OCI-LY3 (cell line): ENCODE results near the gene ALG2.

ENCODE experiments used
- CTCF ChIP-seq: fragments of 200-600, 300-600 bp; sonication (generic); IDR thresholded peaks from 2 replicates; pipeline ENCODE4 v1.5.1; 2014; ENCODE audit warnings: antibody characterized with exemption, low read length, low read depth
- EZH2phosphoT487 ChIP-seq: fragments of 200-600 bp; shearing (Covaris generic); IDR thresholded peaks from 2 replicates; pipeline ENCODE4 v1.6.1; 2018; ENCODE audit warnings: antibody characterized with exemption, mixed run types, low read depth

- TF ChIP-seq CTCF: no peak
- TF ChIP-seq EZH2phosphoT487: no peak
These were observed at the start of gene ALG2, which contains the start of gene SEC61B for GRCh38 chr9:99221621-99222415.
